OCI-LY3 (cell line): ENCODE measurements around the gene PRKCE.

Experiments
- H2AFZ ChIP-seq: fragments of 200-600, 300-600 bp; shearing (Covaris generic); 2 replicates; pipeline ENCODE4 v1.6.0; 2014; ENCODE audit warnings: antibody characterized with exemption, low read depth, low read length
- H3K27ac ChIP-seq: fragments of 200-600, 300-600 bp; sonication (generic); 2 replicates; pipeline ENCODE4 v1.5.1; 2014; ENCODE audit warnings: mild to moderate bottlenecking, low read length, moderate library complexity, mixed read lengths
- H3K27me3 ChIP-seq: fragments of 200-600, 300-600 bp; sonication (generic); 2 replicates; pipeline ENCODE4 v1.6.1; 2014; ENCODE audit warnings: low read depth, low read length, mixed read lengths
- H3K36me3 ChIP-seq: fragments of 200-600, 300-600 bp; sonication (generic); replicated peaks from 2 replicates; pipeline ENCODE3; 2014; ENCODE audit warnings: low read depth, low read length, mixed read lengths
- H3K4me1 ChIP-seq: fragments of 300-600, 200-600 bp; sonication (generic); 2 replicates; pipeline ENCODE4 v1.6.1; 2014; ENCODE audit warnings: low read length, mixed read lengths
- H3K4me2 ChIP-seq: fragments of 200-600, 300-600 bp; sonication (generic); 2 replicates; pipeline ENCODE4 v1.6.1; 2014; ENCODE audit warnings: low read length, mixed read lengths
- H3K4me3 ChIP-seq: fragments of 300-600, 200-600 bp; sonication (generic); 2 replicates; pipeline ENCODE4 v1.5.1; 2014; ENCODE audit warnings: antibody characterized with exemption, mild to moderate bottlenecking, low read length, moderate library complexity
- H3K79me2 ChIP-seq: fragments of 300-600, 200-600 bp; shearing (Covaris generic); 2 replicates; pipeline ENCODE4 v1.6.1; 2014; ENCODE audit warnings: mild to moderate bottlenecking, low read length, mixed read lengths
- H3K9ac ChIP-seq: fragments of 300-600, 200-600 bp; shearing (Covaris generic); 2 replicates; pipeline ENCODE4 v1.6.0; 2014; ENCODE audit warnings: mild to moderate bottlenecking, low read length, moderate library complexity
- H3K9me3 ChIP-seq: fragments of 200-600, 300-600 bp; shearing (Covaris generic); 2 replicates; pipeline ENCODE4 v1.6.1; 2014; ENCODE audit warnings: low read length, mixed read lengths; ENCODE audit not compliant: insufficient read depth
- H4K20me1 ChIP-seq: fragments of 200-600, 300-600 bp; sonication (generic); 2 replicates; pipeline ENCODE4 v1.6.1; 2016; ENCODE audit warnings: low read length, mixed read lengths; ENCODE audit not compliant: insufficient read depth
- CTCF ChIP-seq: fragments of 200-600, 300-600 bp; sonication (generic); IDR thresholded peaks from 2 replicates; pipeline ENCODE4 v1.5.1; 2014; ENCODE audit warnings: antibody characterized with exemption, low read length, low read depth
- EZH2phosphoT487 ChIP-seq: fragments of 200-600 bp; shearing (Covaris generic); IDR thresholded peaks from 2 replicates; pipeline ENCODE4 v1.6.1; 2018; ENCODE audit warnings: antibody characterized with exemption, mixed run types, low read depth

Gene PRKCE

GRCh38 chr2:46075848-46076247 is 424.4 kb downstream of the PRKCE start:
- Histone ChIP-seq H3K9ac (no peak overlapping the region), H2AFZ (no peak overlapping the region), H3K27me3 (peaks cover 6% of the 10 kb centered on the region; the same call in 1 of the 2 replicates), H3K4me3 (no peak overlapping the region), H3K79me2 (no peaks in the 10 kb centered on the region), H3K9me3 (no peaks in the 10 kb centered on the region), H3K36me3 (no peaks in the 10 kb centered on the region), H3K27ac (no peak overlapping the region), H3K4me2 (no peak overlapping the region), H4K20me1 (no peaks in the 10 kb centered on the region), H3K4me1 (no peaks in the 10 kb centered on the region)
- no peak for TF ChIP-seq EZH2phosphoT487
- no peak for TF ChIP-seq CTCF

GRCh38 chr2:46076251-46076650 is 424.8 kb downstream of the PRKCE start:
- no peak overlapping the region for H3K27ac ChIP-seq
- H3K27me3 ChIP-seq = peaks cover 6% of the 10 kb centered on the region; the same call in 1 of the 2 replicates
- TF ChIP-seq EZH2phosphoT487 (no peak), CTCF (no peak)
- H3K9ac ChIP-seq = no peak overlapping the region
- H4K20me1 ChIP-seq = no peaks in the 10 kb centered on the region
- no peaks in the 10 kb centered on the region for H3K9me3 ChIP-seq
- no peaks in the 10 kb centered on the region for H3K79me2 ChIP-seq
- H3K36me3 ChIP-seq = no peaks in the 10 kb centered on the region
- H3K4me2 ChIP-seq = no peak overlapping the region
- no peak overlapping the region for H2AFZ ChIP-seq
- no peaks in the 10 kb centered on the region for H3K4me1 ChIP-seq
- H3K4me3 ChIP-seq = no peak overlapping the region

DNA sequence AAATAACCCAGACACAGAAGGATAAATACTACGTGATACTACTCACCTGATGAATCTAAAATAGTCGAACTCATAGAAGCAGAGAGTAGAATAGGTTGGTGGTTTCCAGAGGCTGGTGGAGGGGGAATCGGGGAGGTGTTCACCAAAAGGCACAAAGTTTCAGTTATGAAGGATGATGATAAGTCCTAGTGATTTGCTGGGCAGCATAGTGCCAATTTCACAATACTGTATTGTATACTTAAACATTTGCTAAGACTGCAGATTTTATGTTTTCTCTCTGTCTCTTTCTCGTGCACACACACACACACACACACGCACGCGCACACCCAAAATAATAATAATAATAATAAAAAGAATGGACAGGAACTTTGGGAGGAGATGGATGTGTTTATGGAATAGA is 425.4 kb downstream of the PRKCE start:
- H3K36me3 ChIP-seq = no peaks in the 10 kb centered on the region

GRCh38 chr2:46077522-46078107 is 426.1 kb downstream of the PRKCE start:
- Histone ChIP-seq H3K4me3 (no peak overlapping the region), H3K79me2 (no peaks in the 10 kb centered on the region), H3K4me1 (no peaks in the 10 kb centered on the region)

More for the DNA sequence above, 425.4 kb downstream of the PRKCE start:
- TF ChIP-seq EZH2phosphoT487 = no peak
- TF ChIP-seq CTCF = no peak
- H3K27me3 ChIP-seq = peaks cover 6% of the 10 kb centered on the region; the same call in 1 of the 2 replicates
- H4K20me1 ChIP-seq = no peaks in the 10 kb centered on the region
- no peak overlapping the region for H3K4me2 ChIP-seq
- no peaks in the 10 kb centered on the region for H3K79me2 ChIP-seq
- no peak overlapping the region for H2AFZ ChIP-seq
- no peak overlapping the region for H3K9ac ChIP-seq
- H3K4me1 ChIP-seq = no peaks in the 10 kb centered on the region
- no peak overlapping the region for H3K27ac ChIP-seq
- no peaks in the 10 kb centered on the region for H3K9me3 ChIP-seq
- H3K4me3 ChIP-seq = no peak overlapping the region

More at GRCh38 chr2:46077522-46078107, 426.1 kb downstream of the PRKCE start:
- H3K27me3 ChIP-seq = 0 out of 2 replicates have a peak, but pooled peaks cover 3% of the 10 kb centered on the region
- no peak overlapping the region for H3K9ac ChIP-seq
- no peaks in the 10 kb centered on the region for H4K20me1 ChIP-seq
- TF ChIP-seq EZH2phosphoT487 = no peak
- TF ChIP-seq CTCF = no peak
- H3K27ac ChIP-seq = no peak overlapping the region
- H3K9me3 ChIP-seq = no peaks in the 10 kb centered on the region
- no peak overlapping the region for H3K4me2 ChIP-seq
- H2AFZ ChIP-seq = no peak overlapping the region
- H3K36me3 ChIP-seq = no peaks in the 10 kb centered on the region
